ENCODE data around the gene PRODH2. TPM values are rescaled to one million over a fixed set of nuclear protein-coding genes. Genes with fewer than 3 reads are reported as not detected.

The PRODH2 gene
- total and polyA plus RNA-seq, 2 of the 13 experiments (the other 11 are each of a cell fraction or from before 2014, with no cell fraction given) = 86.7 to 118 TPM

DNA sequence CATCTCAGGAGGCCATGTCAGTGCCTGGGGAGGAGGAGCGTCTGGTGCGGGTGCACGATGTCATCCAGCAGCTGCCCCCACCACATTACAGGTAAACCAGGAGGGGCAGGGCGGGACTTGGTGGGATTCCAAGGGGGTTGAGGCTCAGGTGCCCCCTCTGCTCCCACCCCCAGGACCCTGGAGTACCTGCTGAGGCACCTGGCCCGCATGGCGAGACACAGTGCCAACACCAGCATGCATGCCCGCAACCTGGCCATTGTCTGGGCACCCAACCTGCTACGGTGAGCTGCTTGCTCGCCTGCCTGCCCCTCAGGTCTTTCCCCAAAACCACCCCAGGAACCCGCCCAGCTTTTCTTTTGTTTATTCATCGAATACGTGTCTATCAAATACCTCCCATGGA is 30.1 kb downstream of the PRODH2 start:
- no peak overlapping the region for H2AFZ ChIP-seq (ENCODE audit: low read length)
- no peaks in the 10 kb centered on the region for H4K20me1 ChIP-seq (ENCODE audit: insufficient read depth, low read length)
- POLR2A ChIA-PET = no interaction called here
- in situ Hi-C loops (cut with HindIII; ENCODE audit: extremely low pct_ligation_motif_present, low pct_unique_long_range_greater_than_20kb) = no loop called here
- no peak for TF ChIP-seq KAT7 (CRISPR knock-in tag; IDR thresholded peaks at IDR 0.05; ENCODE audit: borderline replicate concordance)
- TF ChIP-seq STAG1 (CRISPR knock-in tag; IDR thresholded peaks at IDR 0.05) = no peak
- no peak for TF ChIP-seq HNF4G (IDR thresholded peaks at IDR 0.05; ENCODE audit: borderline replicate concordance, low read depth, low read length)
- no peak for TF ChIP-seq HNF4G (CRISPR knock-in tag; IDR thresholded peaks at IDR 0.05; ENCODE audit: borderline replicate concordance, low read depth)
- TF ChIP-seq ZNF724P (CRISPR knock-in tag; IDR thresholded peaks at IDR 0.05; ENCODE audit: borderline replicate concordance) = no peak
- TF ChIP-seq TGIF2 (CRISPR knock-in tag; IDR thresholded peaks at IDR 0.05) = no peak
- TF ChIP-seq GLI4 (CRISPR knock-in tag; IDR thresholded peaks at IDR 0.05; ENCODE audit: borderline replicate concordance) = no peak
- TF ChIP-seq GABPB1 (CRISPR knock-in tag; IDR thresholded peaks at IDR 0.05) = no peak
- no peak for TF ChIP-seq ZNF761 (CRISPR knock-in tag; conservative IDR thresholded peaks at IDR 0.05)
- no peak for TF ChIP-seq ZKSCAN5 (CRISPR knock-in tag; IDR thresholded peaks at IDR 0.05)
- TF ChIP-seq, protein P1, sequence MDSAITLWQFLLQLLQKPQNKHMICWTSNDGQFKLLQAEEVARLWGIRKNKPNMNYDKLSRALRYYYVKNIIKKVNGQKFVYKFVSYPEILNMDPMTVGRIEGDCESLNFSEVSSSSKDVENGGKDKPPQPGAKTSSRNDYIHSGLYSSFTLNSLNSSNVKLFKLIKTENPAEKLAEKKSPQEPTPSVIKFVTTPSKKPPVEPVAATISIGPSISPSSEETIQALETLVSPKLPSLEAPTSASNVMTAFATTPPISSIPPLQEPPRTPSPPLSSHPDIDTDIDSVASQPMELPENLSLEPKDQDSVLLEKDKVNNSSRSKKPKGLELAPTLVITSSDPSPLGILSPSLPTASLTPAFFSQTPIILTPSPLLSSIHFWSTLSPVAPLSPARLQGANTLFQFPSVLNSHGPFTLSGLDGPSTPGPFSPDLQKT (CRISPR knock-in tag; IDR thresholded peaks at IDR 0.05; ENCODE audit: borderline replicate concordance) = no peak
- no peak for TF ChIP-seq NFRKB (IDR thresholded peaks at IDR 0.05)
- TF ChIP-seq TARDBP (CRISPR knock-in tag; IDR thresholded peaks at IDR 0.05) = no peak
- no peak for TF ChIP-seq ZSCAN9 (CRISPR knock-in tag; IDR thresholded peaks at IDR 0.05; ENCODE audit: borderline replicate concordance)
- TF ChIP-seq HDAC1 (CRISPR knock-in tag; IDR thresholded peaks at IDR 0.05) = no peak
- no peak for TF ChIP-seq ZNF850 (CRISPR knock-in tag; conservative IDR thresholded peaks at IDR 0.05)
- TF ChIP-seq, protein P2, sequence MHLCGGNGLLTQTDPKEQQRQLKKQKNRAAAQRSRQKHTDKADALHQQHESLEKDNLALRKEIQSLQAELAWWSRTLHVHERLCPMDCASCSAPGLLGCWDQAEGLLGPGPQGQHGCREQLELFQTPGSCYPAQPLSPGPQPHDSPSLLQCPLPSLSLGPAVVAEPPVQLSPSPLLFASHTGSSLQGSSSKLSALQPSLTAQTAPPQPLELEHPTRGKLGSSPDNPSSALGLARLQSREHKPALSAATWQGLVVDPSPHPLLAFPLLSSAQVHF (CRISPR knock-in tag; IDR thresholded peaks at IDR 0.05) = no peak
- no peak for TF ChIP-seq ATF5 (CRISPR knock-in tag; IDR thresholded peaks at IDR 0.05; ENCODE audit: low read depth)
- TF ChIP-seq ISX (CRISPR knock-in tag; conservative IDR thresholded peaks at IDR 0.05) = no peak
- no peak for TF ChIP-seq CBFB (CRISPR knock-in tag; IDR thresholded peaks at IDR 0.05)
- no peak for TF ChIP-seq GFI1 (CRISPR knock-in tag; IDR thresholded peaks at IDR 0.05; ENCODE audit: borderline replicate concordance)
- H3K9ac ChIP-seq (ENCODE audit: insufficient read depth, low read depth, low read length) = no peak overlapping the region
- no peak overlapping the region for H3K27ac ChIP-seq (ENCODE audit: extremely low read length, insufficient read depth, low read length)
- H3K4me3 ChIP-seq (replicated peaks in 1 of 3; ENCODE audit: insufficient read depth in 1 of 3, low read depth in 2 of 3, low read length in 3 of 3) = no peak overlapping the region
- H3K27me3 ChIP-seq (ENCODE audit: control insufficient read depth in 1 of 2, insufficient read depth in 2 of 2, low read length in 2 of 2) = no peaks in the 10 kb centered on the region
- intact Hi-C loops (cut with micrococcal nuclease; ENCODE audit: unreplicated experiment) = no loop called here
- peaks cover 36% of the 10 kb centered on the region for H3K4me1 ChIP-seq (ENCODE audit: insufficient read depth, low read length)
- CTCF ChIA-PET (ENCODE audit: low intra/inter-chr PET ratio, low total read pairs) = no interaction called here
- 96% methylated on average over 10 of the region's 12 CpGs for WGBS (ENCODE audit: low lambda C conversion rate)
- no peaks in the 10 kb centered on the region for H3K9me3 ChIP-seq (ENCODE audit: low read length)
- peaks cover 0 to 2% of the 10 kb centered on the region in 2 experiments; a peak in 2 of 5 replicates for H3K36me3 ChIP-seq (replicated peaks in 1 of 2; ENCODE audit: control insufficient read depth in 1 of 2, insufficient read depth in 2 of 2, low read length in 2 of 2)
- no TSS peak for BruUV-seq (replicated peaks)
- no peaks in the 10 kb centered on the region for H3K79me2 ChIP-seq (ENCODE audit: insufficient read depth, low read length)
- DNase-seq (ENCODE audit: low spot score) (no peak), ATAC-seq (no peak), FAIRE-seq (no peak)
- H3K4me2 ChIP-seq (ENCODE audit: low read depth, low read length) = no peak overlapping the region
